ENCODE data around the gene XRCC4. TPM values are rescaled to one million over a fixed set of nuclear protein-coding genes. Genes with fewer than 3 reads are reported as not detected.

XRCC4 gene
- total and polyA plus RNA-seq, 9 of the 15 experiments (the other 6 are each of a cell fraction or from before 2014, with no cell fraction given) = 13.6 to 61.6 (median 22.4) TPM

DNA sequence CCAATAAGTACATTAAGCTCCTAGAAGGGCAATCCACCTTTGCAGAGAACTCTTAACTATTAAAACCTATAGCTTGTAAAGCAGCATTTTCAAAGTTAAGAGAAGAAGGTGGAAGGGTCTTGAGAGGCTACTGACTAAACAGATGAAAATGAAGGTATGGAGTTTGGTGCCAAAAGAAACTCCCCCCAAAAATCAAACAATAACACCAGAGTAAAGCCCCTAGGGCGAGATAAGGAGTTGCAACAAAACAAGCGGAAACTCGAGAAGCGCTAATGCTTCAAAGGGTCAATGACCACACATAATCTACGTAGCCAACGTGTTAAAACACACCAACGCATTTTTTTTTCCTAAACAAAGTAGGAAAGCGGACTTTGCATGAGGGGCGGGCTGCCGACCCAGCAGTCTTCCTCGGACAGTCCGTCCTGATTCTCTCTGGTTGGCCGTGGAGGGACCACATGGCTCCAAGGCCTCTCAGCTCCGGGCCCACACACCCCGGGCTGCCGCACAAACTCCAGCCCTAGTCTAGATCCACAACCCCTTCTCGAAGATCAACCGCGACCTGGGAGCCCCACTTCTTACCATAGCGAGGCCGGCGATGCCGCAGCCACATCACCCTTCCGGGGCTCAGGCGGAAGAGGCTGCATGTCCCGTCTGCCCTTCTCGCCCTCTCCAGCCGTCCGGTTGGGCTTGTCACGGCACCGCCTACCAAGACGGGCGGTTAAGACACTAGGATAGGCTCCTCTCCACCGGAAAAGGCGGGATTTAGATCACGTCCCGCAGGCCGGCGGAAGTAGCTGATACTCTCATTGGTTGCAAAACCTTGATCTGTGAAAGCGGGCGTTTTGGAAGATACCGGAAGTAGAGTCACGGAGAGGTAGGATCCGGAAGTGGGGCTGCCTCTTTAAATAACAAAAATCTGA is at the start of gene XRCC4, which contains the start of gene TMEM167A (continued):
- TF ChIP-seq, protein P1, sequence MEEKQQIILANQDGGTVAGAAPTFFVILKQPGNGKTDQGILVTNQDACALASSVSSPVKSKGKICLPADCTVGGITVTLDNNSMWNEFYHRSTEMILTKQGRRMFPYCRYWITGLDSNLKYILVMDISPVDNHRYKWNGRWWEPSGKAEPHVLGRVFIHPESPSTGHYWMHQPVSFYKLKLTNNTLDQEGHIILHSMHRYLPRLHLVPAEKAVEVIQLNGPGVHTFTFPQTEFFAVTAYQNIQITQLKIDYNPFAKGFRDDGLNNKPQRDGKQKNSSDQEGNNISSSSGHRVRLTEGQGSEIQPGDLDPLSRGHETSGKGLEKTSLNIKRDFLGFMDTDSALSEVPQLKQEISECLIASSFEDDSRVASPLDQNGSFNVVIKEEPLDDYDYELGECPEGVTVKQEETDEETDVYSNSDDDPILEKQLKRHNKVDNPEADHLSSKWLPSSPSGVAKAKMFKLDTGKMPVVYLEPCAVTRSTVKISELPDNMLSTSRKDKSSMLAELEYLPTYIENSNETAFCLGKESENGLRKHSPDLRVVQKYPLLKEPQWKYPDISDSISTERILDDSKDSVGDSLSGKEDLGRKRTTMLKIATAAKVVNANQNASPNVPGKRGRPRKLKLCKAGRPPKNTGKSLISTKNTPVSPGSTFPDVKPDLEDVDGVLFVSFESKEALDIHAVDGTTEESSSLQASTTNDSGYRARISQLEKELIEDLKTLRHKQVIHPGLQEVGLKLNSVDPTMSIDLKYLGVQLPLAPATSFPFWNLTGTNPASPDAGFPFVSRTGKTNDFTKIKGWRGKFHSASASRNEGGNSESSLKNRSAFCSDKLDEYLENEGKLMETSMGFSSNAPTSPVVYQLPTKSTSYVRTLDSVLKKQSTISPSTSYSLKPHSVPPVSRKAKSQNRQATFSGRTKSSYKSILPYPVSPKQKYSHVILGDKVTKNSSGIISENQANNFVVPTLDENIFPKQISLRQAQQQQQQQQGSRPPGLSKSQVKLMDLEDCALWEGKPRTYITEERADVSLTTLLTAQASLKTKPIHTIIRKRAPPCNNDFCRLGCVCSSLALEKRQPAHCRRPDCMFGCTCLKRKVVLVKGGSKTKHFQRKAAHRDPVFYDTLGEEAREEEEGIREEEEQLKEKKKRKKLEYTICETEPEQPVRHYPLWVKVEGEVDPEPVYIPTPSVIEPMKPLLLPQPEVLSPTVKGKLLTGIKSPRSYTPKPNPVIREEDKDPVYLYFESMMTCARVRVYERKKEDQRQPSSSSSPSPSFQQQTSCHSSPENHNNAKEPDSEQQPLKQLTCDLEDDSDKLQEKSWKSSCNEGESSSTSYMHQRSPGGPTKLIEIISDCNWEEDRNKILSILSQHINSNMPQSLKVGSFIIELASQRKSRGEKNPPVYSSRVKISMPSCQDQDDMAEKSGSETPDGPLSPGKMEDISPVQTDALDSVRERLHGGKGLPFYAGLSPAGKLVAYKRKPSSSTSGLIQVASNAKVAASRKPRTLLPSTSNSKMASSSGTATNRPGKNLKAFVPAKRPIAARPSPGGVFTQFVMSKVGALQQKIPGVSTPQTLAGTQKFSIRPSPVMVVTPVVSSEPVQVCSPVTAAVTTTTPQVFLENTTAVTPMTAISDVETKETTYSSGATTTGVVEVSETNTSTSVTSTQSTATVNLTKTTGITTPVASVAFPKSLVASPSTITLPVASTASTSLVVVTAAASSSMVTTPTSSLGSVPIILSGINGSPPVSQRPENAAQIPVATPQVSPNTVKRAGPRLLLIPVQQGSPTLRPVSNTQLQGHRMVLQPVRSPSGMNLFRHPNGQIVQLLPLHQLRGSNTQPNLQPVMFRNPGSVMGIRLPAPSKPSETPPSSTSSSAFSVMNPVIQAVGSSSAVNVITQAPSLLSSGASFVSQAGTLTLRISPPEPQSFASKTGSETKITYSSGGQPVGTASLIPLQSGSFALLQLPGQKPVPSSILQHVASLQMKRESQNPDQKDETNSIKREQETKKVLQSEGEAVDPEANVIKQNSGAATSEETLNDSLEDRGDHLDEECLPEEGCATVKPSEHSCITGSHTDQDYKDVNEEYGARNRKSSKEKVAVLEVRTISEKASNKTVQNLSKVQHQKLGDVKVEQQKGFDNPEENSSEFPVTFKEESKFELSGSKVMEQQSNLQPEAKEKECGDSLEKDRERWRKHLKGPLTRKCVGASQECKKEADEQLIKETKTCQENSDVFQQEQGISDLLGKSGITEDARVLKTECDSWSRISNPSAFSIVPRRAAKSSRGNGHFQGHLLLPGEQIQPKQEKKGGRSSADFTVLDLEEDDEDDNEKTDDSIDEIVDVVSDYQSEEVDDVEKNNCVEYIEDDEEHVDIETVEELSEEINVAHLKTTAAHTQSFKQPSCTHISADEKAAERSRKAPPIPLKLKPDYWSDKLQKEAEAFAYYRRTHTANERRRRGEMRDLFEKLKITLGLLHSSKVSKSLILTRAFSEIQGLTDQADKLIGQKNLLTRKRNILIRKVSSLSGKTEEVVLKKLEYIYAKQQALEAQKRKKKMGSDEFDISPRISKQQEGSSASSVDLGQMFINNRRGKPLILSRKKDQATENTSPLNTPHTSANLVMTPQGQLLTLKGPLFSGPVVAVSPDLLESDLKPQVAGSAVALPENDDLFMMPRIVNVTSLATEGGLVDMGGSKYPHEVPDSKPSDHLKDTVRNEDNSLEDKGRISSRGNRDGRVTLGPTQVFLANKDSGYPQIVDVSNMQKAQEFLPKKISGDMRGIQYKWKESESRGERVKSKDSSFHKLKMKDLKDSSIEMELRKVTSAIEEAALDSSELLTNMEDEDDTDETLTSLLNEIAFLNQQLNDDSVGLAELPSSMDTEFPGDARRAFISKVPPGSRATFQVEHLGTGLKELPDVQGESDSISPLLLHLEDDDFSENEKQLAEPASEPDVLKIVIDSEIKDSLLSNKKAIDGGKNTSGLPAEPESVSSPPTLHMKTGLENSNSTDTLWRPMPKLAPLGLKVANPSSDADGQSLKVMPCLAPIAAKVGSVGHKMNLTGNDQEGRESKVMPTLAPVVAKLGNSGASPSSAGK (IDR thresholded peaks at IDR 0.05) = no peak
- TF ChIP-seq YBX1 (IDR thresholded peaks at IDR 0.05) = no peak
- peak; percentile 46 for TF ChIP-seq NEUROD1 (IDR thresholded peaks at IDR 0.05; ENCODE audit: borderline replicate concordance, low read depth, low read length, partially characterized antibody)
- no peak for TF ChIP-seq XRCC5 (IDR thresholded peaks at IDR 0.05; ENCODE audit: low read depth, low read length)
- TF ChIP-seq ZNF717 (CRISPR knock-in tag; IDR thresholded peaks at IDR 0.05) = no peak
- TF ChIP-seq CREM (IDR thresholded peaks at IDR 0.05; ENCODE audit: low read depth) = peak; percentile 84
- TF ChIP-seq HMGN3 (IDR thresholded peaks at IDR 0.05; ENCODE audit: borderline replicate concordance, extremely low read depth, insufficient read length, low read depth, low read length) = peak; percentile 30
- TF ChIP-seq, protein P2, sequence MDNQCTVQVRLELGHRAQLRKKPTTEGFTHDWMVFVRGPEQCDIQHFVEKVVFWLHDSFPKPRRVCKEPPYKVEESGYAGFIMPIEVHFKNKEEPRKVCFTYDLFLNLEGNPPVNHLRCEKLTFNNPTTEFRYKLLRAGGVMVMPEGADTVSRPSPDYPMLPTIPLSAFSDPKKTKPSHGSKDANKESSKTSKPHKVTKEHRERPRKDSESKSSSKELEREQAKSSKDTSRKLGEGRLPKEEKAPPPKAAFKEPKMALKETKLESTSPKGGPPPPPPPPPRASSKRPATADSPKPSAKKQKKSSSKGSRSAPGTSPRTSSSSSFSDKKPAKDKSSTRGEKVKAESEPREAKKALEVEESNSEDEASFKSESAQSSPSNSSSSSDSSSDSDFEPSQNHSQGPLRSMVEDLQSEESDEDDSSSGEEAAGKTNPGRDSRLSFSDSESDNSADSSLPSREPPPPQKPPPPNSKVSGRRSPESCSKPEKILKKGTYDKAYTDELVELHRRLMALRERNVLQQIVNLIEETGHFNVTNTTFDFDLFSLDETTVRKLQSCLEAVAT (IDR thresholded peaks at IDR 0.05) = peak; percentile 11 to 38; a peak in 1 of 4 replicates
- TF ChIP-seq ETV1 (tag; conservative IDR thresholded peaks at IDR 0.05; ENCODE audit: low read depth) = peak; percentile 81
- peak; percentile 78 for TF ChIP-seq MBD2 (IDR thresholded peaks at IDR 0.05; ENCODE audit: borderline replicate concordance, low read depth)
- no peak for TF ChIP-seq ARHGAP35 (IDR thresholded peaks at IDR 0.05; ENCODE audit: partially characterized antibody)
- TF ChIP-seq MEF2A (IDR thresholded peaks at IDR 0.05; ENCODE audit: control insufficient read depth, low read depth, low read length) = no peak
- no peak for TF ChIP-seq SAFB (IDR thresholded peaks at IDR 0.05; ENCODE audit: borderline replicate concordance, low read depth, low read length)
- TF ChIP-seq FOXJ3 (CRISPR knock-in tag; IDR thresholded peaks at IDR 0.05) = no peak
- TF ChIP-seq ZNF445 (CRISPR knock-in tag; IDR thresholded peaks at IDR 0.05; ENCODE audit: low read depth) = no peak
